Sigmoid colon (tissue), 4 donors: ENCODE results near the gene ZNF621.
"Not testable (repeated sequence)": the region's sequence is repeated elsewhere in the genome, so short reads cannot be mapped to it uniquely, and the experiment has no call there.

ENCODE experiments used
- CTCF ChIP-seq, 4 experiments: fragments of 450-650 bp in 3 of 4; fragments of 200-600 bp in 1 of 4; IDR thresholded peaks; one replicate each; pipeline ENCODE4 v1.5.1; 2016 to 2019; ENCODE audit warnings: antibody characterized with exemption in 4 of 4, mild to moderate bottlenecking in 3 of 4, moderate library complexity in 2 of 4
- POLR2A ChIP-seq, 2 donors: fragments of 450-650 bp; IDR thresholded peaks; one replicate each; pipeline ENCODE4 v1.6.1; 2016; ENCODE audit warnings: antibody characterized with exemption in 2 of 2, mild to moderate bottlenecking in 2 of 2, moderate library complexity in 2 of 2
- POLR2AphosphoS5 ChIP-seq, 4 donors: sonication (generic); formaldehyde crosslinking; IDR thresholded peaks; one replicate each; pipeline ENCODE4 v1.6.1; 2017; ENCODE audit warnings: antibody characterized with exemption in 4 of 4

- TF ChIP-seq CTCF, POLR2AphosphoS5, POLR2A (IDR thresholded peaks at IDR 0.05): not testable (repeated sequence)
Observed at GRCh38 chr3:40565629-40566028, 40.9 kb downstream of the ZNF621 start.
